Right renal pelvis (tissue), 4 donors: ENCODE data around the gene ADAMTS17. TPM values are rescaled to one million over a fixed set of nuclear protein-coding genes. Genes with fewer than 3 reads are reported as not detected.

ENCODE experiments used
- DNase-seq, 4 donors: peaks; one replicate each; pipeline ENCODE4 v3.0.0-alpha.2; 2013; ENCODE audit warnings: low read depth in 4 of 4, low spot score in 3 of 4, missing footprints in 1 of 4
- polyA plus RNA-seq, 4 donors: library from polyadenylated mRNA; unstranded; fragments of 120-200 nt; gene quantifications; one replicate each; pipeline ENCODE4 v1.2.1, GENCODE V29; 2013; ENCODE audit not compliant: insufficient read length in 4 of 4

ADAMTS17 gene
- polyA plus RNA-seq, 4 donors: 1.9 to 3.4 (median 2.6) TPM

GRCh38 chr15:100202309-100202960 is 139.3 kb downstream of the ADAMTS17 start:
- DNase-seq: no peak

- no peak for DNase-seq
Observed at GRCh38 chr15:100201376-100202280, 140.1 kb downstream of the ADAMTS17 start.

GRCh38 chr15:100200287-100200880 is 141.4 kb downstream of the ADAMTS17 start:
- no peak for DNase-seq

GRCh38 chr15:100199711-100200286 is 142.0 kb downstream of the ADAMTS17 start:
- DNase-seq: no peak

GRCh38 chr15:100198442-100198841 is 143.3 kb downstream of the ADAMTS17 start:
- no peak for DNase-seq

- DNase-seq: no peak
Observed at GRCh38 chr15:100196326-100197058, 145.3 kb downstream of the ADAMTS17 start.

GRCh38 chr15:100194996-100195395 is 146.8 kb downstream of the ADAMTS17 start:
- DNase-seq: no peak

- DNase-seq: no peak
Observed at GRCh38 chr15:100193277-100193860, 148.4 kb downstream of the ADAMTS17 start.

- DNase-seq: no peak
Observed at GRCh38 chr15:100192097-100193080, 149.4 kb downstream of the ADAMTS17 start.

- no peak for DNase-seq
Observed at GRCh38 chr15:100191161-100191560, 150.6 kb downstream of the ADAMTS17 start.

GRCh38 chr15:100190675-100191074 is 151.1 kb downstream of the ADAMTS17 start:
- DNase-seq: no peak

GRCh38 chr15:100189849-100190248 is 151.9 kb downstream of the ADAMTS17 start:
- DNase-seq: no peak

- no peak for DNase-seq
Observed at GRCh38 chr15:100189319-100189718, 152.5 kb downstream of the ADAMTS17 start.

- DNase-seq: no peak
Observed at GRCh38 chr15:100187677-100188076, 154.1 kb downstream of the ADAMTS17 start.

GRCh38 chr15:100186960-100187359 is 154.8 kb downstream of the ADAMTS17 start:
- DNase-seq: no peak

GRCh38 chr15:100186366-100186765 is 155.4 kb downstream of the ADAMTS17 start:
- no peak for DNase-seq

- DNase-seq: no peak
Observed at GRCh38 chr15:100183921-100184495, 157.8 kb downstream of the ADAMTS17 start.

GRCh38 chr15:100180921-100181320 is 160.9 kb downstream of the ADAMTS17 start:
- no peak for DNase-seq
